ENCODE measurements around the gene PWWP2B. TPM values are rescaled to one million over a fixed set of nuclear protein-coding genes. Genes with fewer than 3 reads are reported as not detected.

PWWP2B gene
- total and polyA plus RNA-seq, 2 experiments from 2014 or later, result 2.3 to 12.8 TPM

DNA sequence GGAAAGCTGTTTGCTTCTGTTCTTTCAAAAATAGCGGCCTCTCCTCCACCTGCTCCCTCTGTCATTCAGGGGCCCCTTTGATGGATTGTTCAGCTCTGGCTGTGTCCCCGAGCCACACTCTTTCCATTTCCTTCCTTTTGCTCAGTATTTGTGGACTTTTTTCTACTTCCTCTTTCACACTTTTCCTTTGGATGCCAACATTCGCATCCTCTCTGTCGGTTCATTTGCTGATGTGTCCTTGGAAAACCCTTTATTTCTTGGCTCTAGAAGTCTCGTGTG, 11.7 kb upstream of the PWWP2B start (continued):
- TF ChIP-seq, protein P1, sequence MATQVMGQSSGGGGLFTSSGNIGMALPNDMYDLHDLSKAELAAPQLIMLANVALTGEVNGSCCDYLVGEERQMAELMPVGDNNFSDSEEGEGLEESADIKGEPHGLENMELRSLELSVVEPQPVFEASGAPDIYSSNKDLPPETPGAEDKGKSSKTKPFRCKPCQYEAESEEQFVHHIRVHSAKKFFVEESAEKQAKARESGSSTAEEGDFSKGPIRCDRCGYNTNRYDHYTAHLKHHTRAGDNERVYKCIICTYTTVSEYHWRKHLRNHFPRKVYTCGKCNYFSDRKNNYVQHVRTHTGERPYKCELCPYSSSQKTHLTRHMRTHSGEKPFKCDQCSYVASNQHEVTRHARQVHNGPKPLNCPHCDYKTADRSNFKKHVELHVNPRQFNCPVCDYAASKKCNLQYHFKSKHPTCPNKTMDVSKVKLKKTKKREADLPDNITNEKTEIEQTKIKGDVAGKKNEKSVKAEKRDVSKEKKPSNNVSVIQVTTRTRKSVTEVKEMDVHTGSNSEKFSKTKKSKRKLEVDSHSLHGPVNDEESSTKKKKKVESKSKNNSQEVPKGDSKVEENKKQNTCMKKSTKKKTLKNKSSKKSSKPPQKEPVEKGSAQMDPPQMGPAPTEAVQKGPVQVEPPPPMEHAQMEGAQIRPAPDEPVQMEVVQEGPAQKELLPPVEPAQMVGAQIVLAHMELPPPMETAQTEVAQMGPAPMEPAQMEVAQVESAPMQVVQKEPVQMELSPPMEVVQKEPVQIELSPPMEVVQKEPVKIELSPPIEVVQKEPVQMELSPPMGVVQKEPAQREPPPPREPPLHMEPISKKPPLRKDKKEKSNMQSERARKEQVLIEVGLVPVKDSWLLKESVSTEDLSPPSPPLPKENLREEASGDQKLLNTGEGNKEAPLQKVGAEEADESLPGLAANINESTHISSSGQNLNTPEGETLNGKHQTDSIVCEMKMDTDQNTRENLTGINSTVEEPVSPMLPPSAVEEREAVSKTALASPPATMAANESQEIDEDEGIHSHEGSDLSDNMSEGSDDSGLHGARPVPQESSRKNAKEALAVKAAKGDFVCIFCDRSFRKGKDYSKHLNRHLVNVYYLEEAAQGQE (IDR thresholded peaks at IDR 0.05; ENCODE audit: unreplicated experiment), result no peak

DNA sequence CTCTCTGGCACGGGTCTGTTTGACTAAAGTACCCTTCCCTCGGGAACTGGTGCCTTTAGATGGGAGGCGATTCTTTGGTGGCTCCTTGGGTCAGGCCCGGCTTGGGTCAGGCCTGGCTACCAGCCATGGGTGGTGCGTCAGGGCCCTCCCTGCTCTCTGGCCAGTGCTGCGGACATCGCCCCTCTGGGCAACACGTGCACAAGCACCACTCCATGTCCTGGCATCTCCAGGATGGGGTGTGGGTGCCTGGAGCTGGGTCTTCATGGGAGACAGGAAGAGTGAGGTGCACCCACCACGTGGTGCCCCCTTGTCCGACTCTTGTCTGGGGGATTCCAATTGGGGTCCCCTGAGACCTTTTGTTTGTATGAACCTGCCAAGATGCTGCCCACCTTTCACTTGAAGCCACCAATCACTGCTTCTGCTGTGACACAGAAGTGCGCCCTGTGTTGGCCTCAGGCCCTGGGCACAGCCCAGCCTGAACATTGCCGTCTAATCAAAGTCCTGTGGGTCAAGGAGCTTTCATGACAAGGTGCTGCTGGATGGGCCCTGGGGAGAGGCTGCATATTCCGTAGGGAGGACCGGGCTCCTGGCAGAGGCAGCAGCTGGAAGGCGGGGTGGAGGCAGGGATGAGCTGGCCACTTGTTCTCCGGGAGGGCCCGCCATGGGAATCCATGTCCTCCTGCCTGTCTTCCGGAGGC, 11.1 kb upstream of the PWWP2B start:
- peaks cover 17% of the 10 kb centered on the region for H3K4me1 Mint-ChIP-seq
- DNase-seq (ENCODE audit: low spot score), result no peak
- Histone ChIP-seq H3K27ac (ENCODE audit: low read depth) (no peak overlapping the region), H3K4me2 (no peak overlapping the region), H3F3A (replicated peaks; ENCODE audit: low read depth) (no peaks in the 10 kb centered on the region), H4K20me1 (replicated peaks; ENCODE audit: insufficient read depth) (no peaks in the 10 kb centered on the region), H3K9me2 (ENCODE audit: insufficient read depth) (no peaks in the 10 kb centered on the region), H3K4me1 (ENCODE audit: insufficient read depth) (peaks cover 9% of the 10 kb centered on the region; the same call in 1 of the 2 replicates), H3K36me3 (ENCODE audit: insufficient read depth) (no peaks in the 10 kb centered on the region), H3K79me2 (replicated peaks; ENCODE audit: insufficient read depth) (no peaks in the 10 kb centered on the region), H2AFZ (no peak overlapping the region), H3K4me3 (no peak overlapping the region), H3K27me3 (ENCODE audit: insufficient read depth) (no peaks in the 10 kb centered on the region)
- H3K36me3 Mint-ChIP-seq (ENCODE audit: low read depth), result no peaks in the 10 kb centered on the region
- peaks cover 10% of the 10 kb centered on the region for H3K27me3 Mint-ChIP-seq (ENCODE audit: insufficient read depth, low read depth, poor library complexity)
- no peak for ATAC-seq
- no peak overlapping the region for H3K27ac Mint-ChIP-seq
- TF ChIP-seq, protein P1 (IDR thresholded peaks at IDR 0.05; ENCODE audit: unreplicated experiment), result no peak
- TF ChIP-seq ZNF114 (CRISPR knock-in tag; IDR thresholded peaks at IDR 0.05) (no peak), EZH2phosphoT487 (IDR thresholded peaks at IDR 0.05; ENCODE audit: unreplicated experiment) (no peak), POLR2AphosphoS5 (IDR thresholded peaks at IDR 0.05; ENCODE audit: low read depth) (no peak), ZNF331 (CRISPR knock-in tag; IDR thresholded peaks at IDR 0.05; ENCODE audit: low read depth) (no peak)
- TF ChIP-seq, protein P2, sequence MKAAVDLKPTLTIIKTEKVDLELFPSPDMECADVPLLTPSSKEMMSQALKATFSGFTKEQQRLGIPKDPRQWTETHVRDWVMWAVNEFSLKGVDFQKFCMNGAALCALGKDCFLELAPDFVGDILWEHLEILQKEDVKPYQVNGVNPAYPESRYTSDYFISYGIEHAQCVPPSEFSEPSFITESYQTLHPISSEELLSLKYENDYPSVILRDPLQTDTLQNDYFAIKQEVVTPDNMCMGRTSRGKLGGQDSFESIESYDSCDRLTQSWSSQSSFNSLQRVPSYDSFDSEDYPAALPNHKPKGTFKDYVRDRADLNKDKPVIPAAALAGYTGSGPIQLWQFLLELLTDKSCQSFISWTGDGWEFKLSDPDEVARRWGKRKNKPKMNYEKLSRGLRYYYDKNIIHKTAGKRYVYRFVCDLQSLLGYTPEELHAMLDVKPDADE (IDR thresholded peaks at IDR 0.05), result no peak
- TF ChIP-seq, protein P3, sequence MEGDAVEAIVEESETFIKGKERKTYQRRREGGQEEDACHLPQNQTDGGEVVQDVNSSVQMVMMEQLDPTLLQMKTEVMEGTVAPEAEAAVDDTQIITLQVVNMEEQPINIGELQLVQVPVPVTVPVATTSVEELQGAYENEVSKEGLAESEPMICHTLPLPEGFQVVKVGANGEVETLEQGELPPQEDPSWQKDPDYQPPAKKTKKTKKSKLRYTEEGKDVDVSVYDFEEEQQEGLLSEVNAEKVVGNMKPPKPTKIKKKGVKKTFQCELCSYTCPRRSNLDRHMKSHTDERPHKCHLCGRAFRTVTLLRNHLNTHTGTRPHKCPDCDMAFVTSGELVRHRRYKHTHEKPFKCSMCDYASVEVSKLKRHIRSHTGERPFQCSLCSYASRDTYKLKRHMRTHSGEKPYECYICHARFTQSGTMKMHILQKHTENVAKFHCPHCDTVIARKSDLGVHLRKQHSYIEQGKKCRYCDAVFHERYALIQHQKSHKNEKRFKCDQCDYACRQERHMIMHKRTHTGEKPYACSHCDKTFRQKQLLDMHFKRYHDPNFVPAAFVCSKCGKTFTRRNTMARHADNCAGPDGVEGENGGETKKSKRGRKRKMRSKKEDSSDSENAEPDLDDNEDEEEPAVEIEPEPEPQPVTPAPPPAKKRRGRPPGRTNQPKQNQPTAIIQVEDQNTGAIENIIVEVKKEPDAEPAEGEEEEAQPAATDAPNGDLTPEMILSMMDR (conservative IDR thresholded peaks at IDR 0.05; ENCODE audit: low read depth in 2 of 2), result no peak
- H3K4me3 Mint-ChIP-seq, result no peak overlapping the region
- H3K9me3 Mint-ChIP-seq, result no peaks in the 10 kb centered on the region
